KMS-11 (cell line): ENCODE data around the gene RILP.

Experiments used
- H2AFZ ChIP-seq: fragments of 200-600 bp; sonication (generic); 2 replicates; pipeline ENCODE4 v1.6.1; 2016; ENCODE audit warnings: antibody characterized with exemption, mixed run types, low read depth
- H3K27ac ChIP-seq: fragments of 200-600 bp; sonication (generic); 2 replicates; pipeline ENCODE4 v1.6.1; 2016; ENCODE audit warnings: mild to moderate bottlenecking, mixed run types
- H3K27me3 ChIP-seq: fragments of 200-600 bp; sonication (generic); 2 replicates; pipeline ENCODE4 v1.6.1; 2017; ENCODE audit warnings: mild to moderate bottlenecking, low read depth, mixed run types, moderate library complexity; ENCODE audit not compliant: insufficient read depth
- H3K36me3 ChIP-seq: fragments of 200-600 bp; sonication (generic); 2 replicates; pipeline ENCODE4 v1.6.1; 2017; ENCODE audit warnings: mild to moderate bottlenecking, mixed run types; ENCODE audit not compliant: insufficient read depth
- H3K4me1 ChIP-seq: fragments of 200-600 bp; sonication (generic); 2 replicates; pipeline ENCODE4 v1.6.1; 2016; ENCODE audit warnings: mild to moderate bottlenecking, low read depth, mixed run types; ENCODE audit not compliant: poor library complexity, severe bottlenecking
- H3K4me2 ChIP-seq: fragments of 200-600 bp; sonication (generic); 2 replicates; pipeline ENCODE4 v1.7.0; 2016; ENCODE audit warnings: mild to moderate bottlenecking, mixed run types
- H3K4me3 ChIP-seq: fragments of 200-600 bp; sonication (generic); IDR thresholded peaks from 2 replicates; pipeline ENCODE4 v1.6.1; 2017; ENCODE audit warnings: low read depth, low read length, mixed read lengths; ENCODE audit not compliant: insufficient read depth
- H3K79me2 ChIP-seq: fragments of 200-600 bp; sonication (generic); 2 replicates; pipeline ENCODE4 v1.6.1; 2016; ENCODE audit warnings: low read depth, mixed run types; ENCODE audit not compliant: insufficient read depth
- H3K9ac ChIP-seq: fragments of 200-600 bp; sonication (generic); 2 replicates; pipeline ENCODE4 v1.6.1; 2016; ENCODE audit warnings: mild to moderate bottlenecking, mixed run types
- H4K20me1 ChIP-seq: fragments of 200-600 bp; sonication (generic); 2 replicates; pipeline ENCODE4 v1.6.1; 2016; ENCODE audit warnings: mild to moderate bottlenecking, mixed run types; ENCODE audit not compliant: insufficient read depth
- CTCF ChIP-seq: fragments of 200-600 bp; sonication (generic); conservative IDR thresholded peaks from 2 replicates; pipeline ENCODE4 v1.6.1; 2017; ENCODE audit warnings: low read depth, mild to moderate bottlenecking, antibody characterized with exemption, low read length, moderate library complexity, mixed read lengths

RILP gene

GRCh38 chr17:1617620-1618174, 32.0 kb downstream of the RILP start:
- H4K20me1 ChIP-seq, result no peaks in the 10 kb centered on the region
- no peak overlapping the region for H3K4me3 ChIP-seq
- no peaks in the 10 kb centered on the region for H3K79me2 ChIP-seq
- H3K4me2 ChIP-seq, result no peak overlapping the region
- H3K36me3 ChIP-seq, result no peaks in the 10 kb centered on the region
- no peak overlapping the region for H2AFZ ChIP-seq
- H3K9ac ChIP-seq, result no peak overlapping the region
- H3K27me3 ChIP-seq, result no peaks in the 10 kb centered on the region
- no peaks in the 10 kb centered on the region for H3K4me1 ChIP-seq
- no peak for TF ChIP-seq CTCF
- no peak overlapping the region for H3K27ac ChIP-seq

- Histone ChIP-seq H3K4me1 (no peaks in the 10 kb centered on the region), H2AFZ (no peak overlapping the region), H3K4me3 (no peak overlapping the region), H3K36me3 (no peaks in the 10 kb centered on the region), H3K27ac (no peak overlapping the region), H3K79me2 (no peaks in the 10 kb centered on the region), H3K4me2 (no peak overlapping the region), H3K9ac (no peak overlapping the region), H3K27me3 (no peaks in the 10 kb centered on the region), H4K20me1 (no peaks in the 10 kb centered on the region)
- no peak for TF ChIP-seq CTCF
Measured at GRCh38 chr17:1616101-1616500, 33.6 kb downstream of the RILP start.

GRCh38 chr17:1612400-1612799, 37.3 kb downstream of the RILP start:
- H3K4me2 ChIP-seq, result no peak overlapping the region
- H3K4me1 ChIP-seq, result peaks cover 5% of the 10 kb centered on the region
- no peak overlapping the region for H3K4me3 ChIP-seq
- no peaks in the 10 kb centered on the region for H3K36me3 ChIP-seq
- no peaks in the 10 kb centered on the region for H3K79me2 ChIP-seq
- H3K9ac ChIP-seq, result no peak overlapping the region
- H3K27me3 ChIP-seq, result no peaks in the 10 kb centered on the region
- no peak overlapping the region for H3K27ac ChIP-seq
- H4K20me1 ChIP-seq, result no peaks in the 10 kb centered on the region
- TF ChIP-seq CTCF, result no peak
- H2AFZ ChIP-seq, result no peak overlapping the region

GRCh38 chr17:1611715-1612114, 38.0 kb downstream of the RILP start:
- Histone ChIP-seq H4K20me1 (no peaks in the 10 kb centered on the region), H3K4me3 (no peak overlapping the region), H3K4me2 (no peak overlapping the region), H3K27me3 (no peaks in the 10 kb centered on the region), H3K79me2 (no peaks in the 10 kb centered on the region), H3K4me1 (peaks cover 5% of the 10 kb centered on the region), H3K27ac (no peak overlapping the region), H3K36me3 (no peaks in the 10 kb centered on the region), H2AFZ (no peak overlapping the region), H3K9ac (no peak overlapping the region)
- TF ChIP-seq CTCF, result no peak
